DMS79 (cell line): ENCODE measurements around the gene C1orf116.

Source experiments
- DNase-seq: peaks from one replicate; lab custom pipeline; 2025; lab: John Stamatoyannopoulos, UW

The C1orf116 gene

GRCh38 chr1:207034998-207035397 lies 2.4 kb upstream of the C1orf116 start:
- DNase-seq = no peak

DNA sequence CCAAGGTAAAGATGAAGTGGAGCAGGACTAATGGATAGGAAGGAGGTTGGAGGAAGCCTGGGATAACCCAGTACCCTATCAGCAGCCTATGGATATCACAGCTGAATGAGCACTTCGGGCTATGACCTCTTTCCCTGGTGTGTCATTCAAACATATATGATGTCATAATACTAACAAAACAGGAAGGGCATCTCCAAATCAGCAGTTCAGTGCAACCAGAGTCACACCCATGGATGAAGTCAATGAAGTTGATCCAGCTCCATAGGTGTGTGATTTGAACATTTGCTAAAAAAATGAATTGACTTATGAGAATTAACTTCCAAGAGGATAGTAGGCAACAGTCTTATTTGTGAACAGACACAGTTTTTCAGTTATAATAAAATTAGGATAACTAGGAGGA lies 1.7 kb upstream of the C1orf116 start:
- DNase-seq = no peak

- no peak for DNase-seq
These were observed 746 bp upstream of the C1orf116 start for GRCh38 chr1:207033302-207033701.

- no peak for DNase-seq
These were observed 808 bp downstream of the C1orf116 start for GRCh38 chr1:207031632-207032264.

- DNase-seq = no peak
These were observed 1.5 kb downstream of the C1orf116 start for GRCh38 chr1:207031016-207031415.

- no peak for DNase-seq
These were observed 2.0 kb downstream of the C1orf116 start for GRCh38 chr1:207030522-207031009.

GRCh38 chr1:207029701-207030521 lies 2.6 kb downstream of the C1orf116 start:
- no peak for DNase-seq

- DNase-seq = no peak
These were observed 3.5 kb downstream of the C1orf116 start for GRCh38 chr1:207028884-207029650.

- no peak for DNase-seq
These were observed 4.6 kb downstream of the C1orf116 start for GRCh38 chr1:207027921-207028320.

DNA sequence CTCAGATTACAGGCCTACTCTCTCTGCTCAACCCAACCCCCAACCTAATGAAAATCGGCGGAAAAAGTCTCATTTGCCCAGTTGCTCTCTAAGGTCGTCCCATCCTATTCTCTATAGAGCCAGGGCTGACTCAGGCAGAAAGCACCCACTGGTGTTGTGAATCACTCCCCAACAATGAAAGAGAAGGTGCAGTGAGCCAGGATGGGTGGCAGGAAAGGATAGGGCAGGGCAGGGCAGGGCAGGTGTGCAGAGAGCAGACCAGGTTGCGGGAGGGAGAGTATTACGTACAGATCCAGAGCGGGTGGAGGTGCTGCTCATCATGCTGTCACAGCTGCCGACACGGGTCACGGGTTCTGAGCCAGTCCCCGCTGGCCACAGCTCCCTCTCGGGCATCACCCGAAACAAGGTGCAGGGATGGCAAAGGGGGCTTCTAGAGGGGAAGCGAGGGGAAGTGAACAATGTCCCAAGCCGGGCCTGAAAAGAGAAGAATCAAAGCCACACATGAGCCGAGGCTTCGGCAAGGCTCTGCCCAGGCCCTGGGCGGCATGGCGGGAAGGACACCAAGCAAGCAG lies 5.3 kb downstream of the C1orf116 start:
- DNase-seq = no peak

GRCh38 chr1:207026104-207026534 lies 6.4 kb downstream of the C1orf116 start:
- no peak for DNase-seq

GRCh38 chr1:207025146-207025880 lies 7.2 kb downstream of the C1orf116 start:
- DNase-seq = no peak

GRCh38 chr1:207024202-207025145 lies 8.1 kb downstream of the C1orf116 start:
- no peak for DNase-seq

GRCh38 chr1:207022996-207023679 lies 9.4 kb downstream of the C1orf116 start:
- DNase-seq = no peak

DNA sequence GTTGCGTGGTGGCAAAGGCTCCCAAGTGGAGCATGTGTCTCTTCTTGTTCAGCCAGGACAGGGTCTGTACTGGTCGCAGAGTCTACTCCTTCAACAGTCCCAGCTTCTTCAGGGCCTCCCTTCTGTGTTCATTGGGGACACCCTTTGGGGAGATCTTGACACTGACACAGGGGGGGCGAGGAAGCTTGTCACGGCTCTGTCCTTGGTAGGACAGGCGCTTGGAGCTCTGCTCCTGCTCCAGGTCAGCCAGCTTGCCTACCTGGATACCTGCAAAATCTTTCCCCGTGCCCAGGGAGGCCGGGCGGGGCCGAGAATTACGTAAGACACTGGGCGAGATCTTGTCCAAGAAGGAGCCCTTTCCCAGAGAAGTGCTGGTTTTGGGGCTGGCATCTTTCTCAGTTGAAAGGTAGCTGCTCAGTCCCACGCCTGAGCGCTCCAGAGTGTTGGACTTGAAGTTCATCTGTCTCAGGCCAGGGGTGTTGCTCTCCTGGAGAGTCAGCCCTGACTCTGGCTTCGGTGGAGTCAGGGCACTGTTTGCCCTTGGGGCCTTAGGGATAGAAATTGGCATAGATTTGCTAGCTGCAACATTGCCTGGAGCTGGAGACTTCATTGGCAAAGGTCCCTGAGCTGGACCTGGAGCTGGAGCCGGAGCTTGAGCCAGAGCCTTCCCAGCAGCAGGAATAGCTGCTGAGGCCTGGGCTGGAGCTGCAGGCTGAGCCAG lies 10.5 kb downstream of the C1orf116 start:
- no peak for DNase-seq

DNA sequence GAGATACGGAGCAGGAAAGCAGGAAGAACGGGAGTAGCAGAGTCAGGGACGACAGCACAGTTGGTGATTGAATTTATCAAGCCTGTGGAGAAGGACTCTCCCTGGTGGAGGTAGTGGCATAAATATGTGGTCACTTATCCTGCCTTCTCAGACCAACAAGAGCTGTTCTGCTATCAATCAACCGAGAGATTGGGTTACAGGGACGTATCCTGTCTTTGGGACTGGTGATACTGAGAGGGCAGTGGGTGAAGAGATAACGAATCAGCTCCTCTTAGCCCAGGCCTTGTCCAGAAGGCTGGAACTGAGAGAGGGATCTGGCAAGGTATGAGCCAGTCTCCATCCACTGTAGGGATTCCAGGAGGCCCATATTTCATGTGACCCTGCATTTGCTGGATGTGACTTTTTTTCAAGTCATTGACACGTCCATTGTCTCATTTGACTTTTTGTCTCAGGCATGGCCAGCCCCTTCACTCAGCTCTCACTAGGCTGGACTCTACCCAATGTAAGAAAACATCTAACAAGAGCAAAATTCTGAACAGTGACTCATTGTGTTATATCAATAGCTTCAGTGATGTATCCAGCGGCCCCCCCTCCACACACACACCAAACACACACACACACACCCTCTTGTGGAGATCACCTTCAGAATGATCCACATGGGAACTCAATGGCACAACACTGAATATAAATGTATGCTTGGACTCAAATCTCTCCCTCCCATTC lies 11.3 kb downstream of the C1orf116 start:
- DNase-seq = no peak

DNA sequence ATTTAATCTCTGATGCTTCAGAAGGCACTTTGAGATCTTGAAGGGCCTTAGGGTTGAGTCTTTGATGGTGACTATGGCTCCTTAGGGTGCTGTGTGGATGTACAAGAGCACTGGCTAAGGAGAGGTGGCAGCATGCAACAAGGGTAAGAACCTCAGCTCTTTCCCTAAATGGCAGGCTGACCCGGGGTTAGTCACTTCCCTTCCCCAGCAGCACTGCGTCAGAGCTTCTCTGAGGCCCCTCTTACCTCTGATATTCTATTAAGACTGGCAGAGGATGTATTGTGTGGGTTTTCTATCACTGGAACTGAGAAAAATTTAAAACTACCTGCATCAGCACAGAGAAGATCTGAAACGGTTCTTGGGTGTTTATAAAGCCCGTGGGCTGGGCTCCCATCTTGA lies 11.8 kb downstream of the C1orf116 start:
- DNase-seq = no peak

DNA sequence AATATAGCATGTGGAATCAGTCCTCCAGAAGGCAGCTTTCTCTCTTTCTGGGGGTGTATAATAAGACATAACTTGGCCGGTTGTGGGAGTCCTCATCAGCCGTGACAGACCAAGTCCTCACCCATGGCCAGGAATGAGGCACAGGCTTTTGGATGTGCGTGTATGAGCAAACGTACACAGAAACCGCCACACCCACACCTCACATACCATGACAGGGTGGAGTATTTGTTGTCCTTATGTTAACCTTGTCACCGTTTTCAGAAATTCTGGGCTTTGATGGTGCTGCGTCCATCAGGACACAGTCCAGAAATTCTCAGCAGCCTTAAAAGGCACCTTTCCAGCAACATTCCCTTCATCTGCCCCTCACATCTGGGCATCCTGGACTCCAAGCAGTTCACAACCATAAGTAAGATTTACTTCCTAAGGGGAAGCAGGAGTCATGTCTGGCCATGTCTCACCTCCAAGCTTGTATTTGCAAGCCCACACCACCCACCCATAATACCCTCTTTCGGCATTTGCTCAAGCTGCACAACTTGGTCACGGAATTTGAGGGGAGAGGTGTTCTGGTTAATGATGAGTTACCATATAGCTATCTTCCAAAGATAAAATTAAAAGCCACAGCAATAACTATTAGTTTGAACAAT lies 12.4 kb downstream of the C1orf116 start:
- DNase-seq = no peak
